Measurements from ENCODE around the gene USP5. TPM values are rescaled to one million over a fixed set of nuclear protein-coding genes. Genes with fewer than 3 reads are reported as not detected.
"Not testable (repeated sequence)": the region's sequence is repeated elsewhere in the genome, so short reads cannot be mapped to it uniquely, and the experiment has no call there.

The USP5 gene
- total RNA-seq, 1 experiment from 2014 or later, result 230 TPM

DNA sequence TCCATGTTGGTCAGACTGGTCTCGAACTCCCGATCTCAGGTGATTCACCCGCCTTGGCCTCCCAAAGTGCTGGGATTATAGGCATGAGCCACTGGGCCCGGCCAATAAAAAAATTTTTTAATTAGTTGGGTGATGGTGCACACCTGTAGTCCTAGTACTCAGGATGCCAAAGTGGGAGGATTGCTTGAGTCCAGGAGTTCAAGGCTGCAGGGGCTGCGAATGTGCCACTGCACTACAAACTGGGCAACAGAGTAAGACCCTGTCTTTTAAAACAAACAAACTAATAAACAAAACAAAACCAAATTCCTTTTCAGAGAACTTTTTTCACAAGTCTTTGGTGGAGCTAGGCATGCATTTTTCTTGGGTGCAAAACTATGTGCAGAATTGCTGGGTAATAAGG is 31.3 kb downstream of the USP5 start:
- CTCF ChIA-PET, result interaction anchor here (0.5 kb wide), 1 partner anchor 79 kb away, joined by 3 read pairs; no protein-coding TSS in a partner anchor
- H3K4me1 ChIP-seq, result peaks cover 51% of the 10 kb centered on the region

GRCh38 chr12:6883683-6884082 is 31.7 kb downstream of the USP5 start:
- no peaks in the 10 kb centered on the region for H3K9me3 Mint-ChIP-seq (ENCODE audit: unreplicated experiment)
- Histone ChIP-seq H3K4me3 (ENCODE audit: low read depth, low read length) (no peak overlapping the region), H3K36me3 (ENCODE audit: control insufficient read depth, insufficient read depth, low read length) (peaks cover 6% of the 10 kb centered on the region; the same call in 1 of the 2 replicates), H3K9me3 (no peaks in the 10 kb centered on the region), H3K27me3 (replicated peaks; ENCODE audit: control insufficient read depth, insufficient read depth, low read length) (no peaks in the 10 kb centered on the region), H3K4me1 (peaks cover 55% of the 10 kb centered on the region)
- BruUV-seq (replicated peaks), result no TSS peak
- ChIA-PET CTCF (no interaction called here), POLR2A (interaction anchor here (0.6 kb wide), 1 partner anchor 41 kb away, joined by 3 read pairs; no protein-coding TSS in a partner anchor)
- peak overlapping the region; percentile 98 for H3K27ac Mint-ChIP-seq (ENCODE audit: unreplicated experiment)
- peaks cover 68% of the 10 kb centered on the region for H3K36me3 Mint-ChIP-seq (ENCODE audit: insufficient read depth, unreplicated experiment)
- no peak overlapping the region for H3K4me3 Mint-ChIP-seq (ENCODE audit: unreplicated experiment)
- H3K4me1 Mint-ChIP-seq (ENCODE audit: low read depth, unreplicated experiment), result peaks cover 21% of the 10 kb centered on the region
- intact Hi-C loops (cut with micrococcal nuclease; ENCODE audit: unreplicated experiment), result no loop called here
- TF ChIP-seq, protein P1, sequence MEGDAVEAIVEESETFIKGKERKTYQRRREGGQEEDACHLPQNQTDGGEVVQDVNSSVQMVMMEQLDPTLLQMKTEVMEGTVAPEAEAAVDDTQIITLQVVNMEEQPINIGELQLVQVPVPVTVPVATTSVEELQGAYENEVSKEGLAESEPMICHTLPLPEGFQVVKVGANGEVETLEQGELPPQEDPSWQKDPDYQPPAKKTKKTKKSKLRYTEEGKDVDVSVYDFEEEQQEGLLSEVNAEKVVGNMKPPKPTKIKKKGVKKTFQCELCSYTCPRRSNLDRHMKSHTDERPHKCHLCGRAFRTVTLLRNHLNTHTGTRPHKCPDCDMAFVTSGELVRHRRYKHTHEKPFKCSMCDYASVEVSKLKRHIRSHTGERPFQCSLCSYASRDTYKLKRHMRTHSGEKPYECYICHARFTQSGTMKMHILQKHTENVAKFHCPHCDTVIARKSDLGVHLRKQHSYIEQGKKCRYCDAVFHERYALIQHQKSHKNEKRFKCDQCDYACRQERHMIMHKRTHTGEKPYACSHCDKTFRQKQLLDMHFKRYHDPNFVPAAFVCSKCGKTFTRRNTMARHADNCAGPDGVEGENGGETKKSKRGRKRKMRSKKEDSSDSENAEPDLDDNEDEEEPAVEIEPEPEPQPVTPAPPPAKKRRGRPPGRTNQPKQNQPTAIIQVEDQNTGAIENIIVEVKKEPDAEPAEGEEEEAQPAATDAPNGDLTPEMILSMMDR (IDR thresholded peaks at IDR 0.05; ENCODE audit: insufficient read depth in 1 of 2, low read depth in 1 of 2, low read length in 1 of 2, severe bottlenecking in 1 of 2, unreplicated experiment in 1 of 2), result no peak
- DNase-seq, result no peak
- H3K27me3 Mint-ChIP-seq (ENCODE audit: insufficient read depth, unreplicated experiment), result no peaks in the 10 kb centered on the region

More for the DNA sequence above, 31.3 kb downstream of the USP5 start:
- Histone ChIP-seq H3K27me3 (replicated peaks; ENCODE audit: control insufficient read depth, insufficient read depth, low read length) (no peaks in the 10 kb centered on the region), H3K9me3 (no peaks in the 10 kb centered on the region), H3K36me3 (ENCODE audit: control insufficient read depth, insufficient read depth, low read length) (peaks cover 6% of the 10 kb centered on the region; the same call in 1 of the 2 replicates), H3K4me3 (ENCODE audit: low read depth, low read length) (no peak overlapping the region)
- POLR2A ChIA-PET, result interaction anchor here (0.6 kb wide), 2 partner anchors 42 to 486 kb away, joined by 3 read pairs; no protein-coding TSS in a partner anchor
- TF ChIP-seq, protein P1 (IDR thresholded peaks at IDR 0.05; ENCODE audit: insufficient read depth in 1 of 2, low read depth in 1 of 2, low read length in 1 of 2, severe bottlenecking in 1 of 2, unreplicated experiment in 1 of 2), result no peak
- Mint-ChIP-seq H3K9me3 (ENCODE audit: unreplicated experiment) (no peaks in the 10 kb centered on the region), H3K27me3 (ENCODE audit: insufficient read depth, unreplicated experiment) (no peaks in the 10 kb centered on the region), H3K27ac (ENCODE audit: unreplicated experiment) (peak overlapping the region; percentile 98), H3K36me3 (ENCODE audit: insufficient read depth, unreplicated experiment) (peaks cover 65% of the 10 kb centered on the region), H3K4me1 (ENCODE audit: low read depth, unreplicated experiment) (peaks cover 21% of the 10 kb centered on the region), H3K4me3 (ENCODE audit: unreplicated experiment) (no peak overlapping the region)
- no TSS peak for BruUV-seq (replicated peaks)
- intact Hi-C loops (cut with micrococcal nuclease; ENCODE audit: unreplicated experiment), result no loop called here
- no peak for DNase-seq

GRCh38 chr12:6884539-6884938 is 32.6 kb downstream of the USP5 start:
- DNase-seq, result no peak
- TF ChIP-seq, protein P1 (IDR thresholded peaks at IDR 0.05; ENCODE audit: insufficient read depth in 1 of 2, low read depth in 1 of 2, low read length in 1 of 2, severe bottlenecking in 1 of 2, unreplicated experiment in 1 of 2), result no peak
- Histone ChIP-seq H3K9me3 (no peaks in the 10 kb centered on the region), H3K36me3 (ENCODE audit: control insufficient read depth, insufficient read depth, low read length) (peaks cover 6% of the 10 kb centered on the region; the same call in 1 of the 2 replicates), H3K4me1 (peaks cover 53% of the 10 kb centered on the region), H3K4me3 (ENCODE audit: low read depth, low read length) (no peak overlapping the region), H3K27me3 (replicated peaks; ENCODE audit: control insufficient read depth, insufficient read depth, low read length) (no peaks in the 10 kb centered on the region)
- CTCF ChIA-PET, result interaction anchor here (0.7 to 0.9 kb wide), 2 partner anchors 15 to 95 kb away, joined by 4 to 5 read pairs; no protein-coding TSS in a partner anchor
- H3K27ac Mint-ChIP-seq (ENCODE audit: unreplicated experiment), result peak overlapping the region; percentile 98
- H3K36me3 Mint-ChIP-seq (ENCODE audit: insufficient read depth, unreplicated experiment), result peaks cover 68% of the 10 kb centered on the region
- no peaks in the 10 kb centered on the region for H3K9me3 Mint-ChIP-seq (ENCODE audit: unreplicated experiment)
- H3K4me1 Mint-ChIP-seq (ENCODE audit: low read depth, unreplicated experiment), result peaks cover 21% of the 10 kb centered on the region
- POLR2A ChIA-PET, result interaction anchor here (1.0 to 1.2 kb wide), 2 partner anchors 11 to 59 kb away, joined by 5 read pairs; partner anchors contain the start of genes C12orf57, RNU7-1 and SPSB2
- H3K4me3 Mint-ChIP-seq (ENCODE audit: unreplicated experiment), result peak overlapping the region; percentile 0
- BruUV-seq (replicated peaks), result no TSS peak
- no peaks in the 10 kb centered on the region for H3K27me3 Mint-ChIP-seq (ENCODE audit: insufficient read depth, unreplicated experiment)
- intact Hi-C loops (cut with micrococcal nuclease; ENCODE audit: unreplicated experiment), result no loop called here

GRCh38 chr12:6886206-6886999 is 34.5 kb downstream of the USP5 start:
- H3K36me3 Mint-ChIP-seq (ENCODE audit: insufficient read depth, unreplicated experiment), result peaks cover 83% of the 10 kb centered on the region
- H3K4me3 ChIP-seq (ENCODE audit: low read depth, low read length); H3K36me3 ChIP-seq (ENCODE audit: control insufficient read depth, insufficient read depth, low read length); H3K9me3 Mint-ChIP-seq (ENCODE audit: unreplicated experiment); H3K9me3 ChIP-seq; H3K27me3 ChIP-seq (replicated peaks; ENCODE audit: control insufficient read depth, insufficient read depth, low read length); H3K27me3 Mint-ChIP-seq (ENCODE audit: insufficient read depth, unreplicated experiment): not testable (repeated sequence)
- peaks cover 21% of the 10 kb centered on the region for H3K4me1 Mint-ChIP-seq (ENCODE audit: low read depth, unreplicated experiment)
- BruUV-seq (replicated peaks), result TSS peak; percentile 9
- peak overlapping the region; percentile 98 for H3K27ac Mint-ChIP-seq (ENCODE audit: unreplicated experiment)
- peak; percentile 88 to 94 for DNase-seq
- ChIA-PET POLR2A (interaction anchor here (0.6 to 1.9 kb wide), 3 partner anchors 14 to 781 kb away, joined by 3 to 12 read pairs (median 4); partner anchors contain the start of gene SPSB2), CTCF (interaction anchor here (0.6 to 2.9 kb wide), 4 partner anchors 14 to 120 kb away, joined by 3 to 12 read pairs (median 3); partner anchors contain the start of gene SPSB2)
- intact Hi-C loops (cut with micrococcal nuclease; ENCODE audit: unreplicated experiment), result loop anchor here (1.0 kb wide), 1 partner anchor 13 kb away; the partner anchor contains the start of gene SPSB2
- peaks cover 47% of the 10 kb centered on the region for H3K4me1 ChIP-seq
- H3K4me3 Mint-ChIP-seq (ENCODE audit: unreplicated experiment), result peak overlapping the region; percentile 74

Data from Caco-2 (cell line).